K562 (cell line): ENCODE measurements around the gene LTBP1. TPM values are rescaled to one million over a fixed set of nuclear protein-coding genes. Genes with fewer than 3 reads are reported as not detected.

Experiments used
- ATAC-seq: fragments of 200-7000 bp; cut with Tn5 transposase; 3 replicates; pipeline ENCODE4 v1.9.1; 2020; ENCODE audit warnings: moderate library complexity
- BruUV-seq: library from RNA; stranded (reverse); fragments of 400-500 nt; replicated peaks from 2 replicates; lab custom pipeline; 2021; lab: Mats Ljungman, UMichigan
- CTCF ChIA-PET: fragments of 300-600 bp; formaldehyde crosslinking; extraction: SDS; loops from one replicate; lab custom pipeline; 2021; ENCODE audit warnings: low intra/inter-chr PET ratio; lab: Yijun Ruan, JAX
- POLR2A ChIA-PET: fragments of 300-600, 350-650 bp; sonication (Branson Sonifier 250); formaldehyde crosslinking; extraction: SDS; loops from one replicate; lab custom pipeline; 2021; ENCODE audit warnings: antibody characterized with exemption, inconsistent platforms; lab: Yijun Ruan, JAX
- DNase-seq, 4 experiments: peaks; one replicate each; pipeline versions ENCODE4 v3.0.0 to v3.0.0-alpha.2; 2011 to 2018; ENCODE audit warnings: low spot score in 3 of 4, mixed read lengths in 3 of 4; ENCODE audit errors: extremely low read depth in 1 of 4
- FAIRE-seq: peaks from 2 replicates; lab custom pipeline; 2011; peaks lifted over from hg19 to GRCh38; lab: Jason Lieb, UNC
- H2AFZ ChIP-seq: 2 replicates; pipeline ENCODE4 v1.6.0; 2011; ENCODE audit warnings: low read depth, low read length, control low read depth, inconsistent platforms
- H3K27ac ChIP-seq: fragments of 200-600 bp; 3 replicates; pipeline ENCODE4 v1.8.0; 2011; ENCODE audit warnings: low read depth, mild to moderate bottlenecking, control low read depth, inconsistent platforms, low read length, moderate library complexity, mixed read lengths; ENCODE audit errors: extremely low read depth
- H3K27me3 ChIP-seq, 2 experiments: fragments of 300-600 bp in 1 of 2; 2 replicates in 1 of 2; 3 replicates in 1 of 2; pipeline versions ENCODE4 v1.6.0 to v1.8.0; 2011; ENCODE audit warnings: inconsistent platforms in 2 of 2, low read length in 2 of 2, mild to moderate bottlenecking in 1 of 2, mixed read lengths in 1 of 2, moderate library complexity in 1 of 2; ENCODE audit not compliant: control insufficient read depth in 2 of 2, insufficient read depth in 2 of 2
- H3K36me3 ChIP-seq: fragments of 300-600 bp; 3 replicates; pipeline ENCODE4 v1.8.0; 2011; ENCODE audit warnings: mild to moderate bottlenecking, low read length, inconsistent platforms; ENCODE audit not compliant: control insufficient read depth, insufficient read depth
- H3K4me1 ChIP-seq, 2 experiments: fragments of 200-600 bp in 1 of 2; replicated peaks in 1 of 2; 2 replicates in 1 of 2; 3 replicates in 1 of 2; pipeline versions ENCODE4 v1.5.1 to v1.8.0; 2011; ENCODE audit warnings: inconsistent platforms in 2 of 2, low read length in 2 of 2, mild to moderate bottlenecking in 1 of 2, mixed read lengths in 1 of 2, moderate library complexity in 1 of 2; ENCODE audit not compliant: control insufficient read depth in 2 of 2, insufficient read depth in 2 of 2
- H3K4me2 ChIP-seq: 2 replicates; pipeline ENCODE4 v1.6.1; 2011; ENCODE audit warnings: low read length, control low read depth, inconsistent platforms, mixed read lengths; ENCODE audit not compliant: insufficient read depth
- H3K4me3 ChIP-seq: fragments of 200-600 bp; sonication (generic), shearing (Covaris generic); 2 replicates; pipeline ENCODE4 v1.5.1; 2016; ENCODE audit warnings: control low read depth, inconsistent platforms
- H3K79me2 ChIP-seq: fragments of 200-600 bp; 3 replicates; pipeline ENCODE4 v1.8.0; 2011; ENCODE audit warnings: low read length, inconsistent platforms; ENCODE audit not compliant: control insufficient read depth, insufficient read depth
- H3K9ac ChIP-seq, 2 experiments: 2 replicates each; pipeline versions ENCODE4 v1.6.0 to v1.6.1; 2011; ENCODE audit warnings: low read depth in 2 of 2, low read length in 2 of 2, control low read depth in 1 of 2, inconsistent platforms in 1 of 2, mild to moderate bottlenecking in 1 of 2, mixed read lengths in 1 of 2; ENCODE audit not compliant: insufficient read depth in 1 of 2
- H3K9me1 ChIP-seq: one replicate; pipeline ENCODE4 v1.6.0; 2011; ENCODE audit warnings: inconsistent platforms, mild to moderate bottlenecking, low read length, moderate library complexity; ENCODE audit not compliant: control insufficient read depth, insufficient read depth
- H3K9me3 ChIP-seq: replicated peaks from 2 replicates; pipeline ENCODE4 v1.5.1; 2011; ENCODE audit warnings: low read depth, low read length, inconsistent platforms; ENCODE audit not compliant: control insufficient read depth, insufficient read depth
- H4K20me1 ChIP-seq: replicated peaks from 2 replicates; pipeline ENCODE4 v1.6.1; 2011; ENCODE audit warnings: low read length, inconsistent platforms, mixed read lengths; ENCODE audit not compliant: control insufficient read depth, insufficient read depth
- CHD7 ChIP-seq: fragments of 200-600 bp; sonication (generic); IDR thresholded peaks from one replicate; pipeline ENCODE4 v1.6.1; 2012; ENCODE audit warnings: mild to moderate bottlenecking, low read depth, low read length, inconsistent platforms
- GATAD2A ChIP-seq: fragments of 450-650 bp; IDR thresholded peaks from 2 replicates; pipeline ENCODE4 v1.6.1; 2017
- KAT7 ChIP-seq: sonication (generic); formaldehyde crosslinking; IDR thresholded peaks from 2 replicates; pipeline ENCODE4 v1.8.0; 2022; ENCODE audit warnings: missing genetic modification reagents, mild to moderate bottlenecking, borderline replicate concordance
- WGBS: fragments of 100-300 bp; shearing (Covaris generic); methylation state at CpG from one replicate; pipeline ENCODE4 v1.1.6; 2016; ENCODE audit warnings: low coverage, mixed read lengths; ENCODE audit not compliant: insufficient coverage; ENCODE audit errors: missing lambda C conversion rate; 5-methylcytosine and 5-hydroxymethylcytosine counted together
- in situ Hi-C: fragments of 300-500 bp; cut with MboI; formaldehyde crosslinking; loops from 4 replicates; pipeline ENCODE4 v1.15.0; 2018; ENCODE audit warnings: inconsistent platforms, mixed read lengths
- intact Hi-C: fragments of 100-400 bp; cut with micrococcal nuclease; formaldehyde crosslinking; loops from 2 replicates; pipeline ENCODE4 v1.14.2; 2022
- polyA plus RNA-seq, 8 experiments: library from polyadenylated mRNA; depleted of rRNA in 4 of 8; stranded (reverse) in 5 of 8; unstranded in 3 of 8; fragments of >200 nt; fragmentation: Nextera tagmentation in 2 of 8; fragmentation: Illumina TruSeq in 1 of 8; extraction: Ambion mirVana in 2 of 8; extraction: Trizol in 1 of 8; gene quantifications; 2 replicates each; pipeline versions ENCODE4 v1.2.1 to v1.2.3, GENCODE V29; 2011 to 2014; ENCODE audit warnings: inconsistent platforms in 1 of 8, missing spikeins in 1 of 8
- total RNA-seq, 7 experiments: library from RNA; depleted of rRNA in 6 of 7; stranded (reverse); fragments of >200 nt in 6 of 7; fragmentation: Illumina TruSeq in 2 of 7; extraction: Trizol in 2 of 7; gene quantifications; 2 replicates each; pipeline versions ENCODE4 v1.2.1 to v1.2.3, GENCODE V29; 2011 to 2021; ENCODE audit warnings: low replicate concordance in 1 of 7
- TF ChIP-seq, protein P1 (sequence below): sonication (generic); formaldehyde crosslinking; IDR thresholded peaks from 2 replicates; pipeline ENCODE4 v1.8.0; 2023; ENCODE audit warnings: mild to moderate bottlenecking, missing genetic modification reagents
- TF ChIP-seq, protein P2 (sequence below), 3 experiments: fragments of 200-800 bp in 1 of 3; sonication (Bioruptor generic) in 1 of 3; sonication (generic) in 1 of 3; formaldehyde crosslinking in 1 of 3; IDR thresholded peaks; 2 replicates each; pipeline versions ENCODE4 v1.6.1 to v1.8.0; 2016 to 2022; ENCODE audit warnings: mild to moderate bottlenecking in 2 of 3, missing compliant biosample characterization in 2 of 3, missing genetic modification characterization in 2 of 3, missing genetic modification reagents in 1 of 3

LTBP1 gene
- total and polyA plus RNA-seq, 9 of the 15 experiments (the other 6 are each of a cell fraction or from before 2014, with no cell fraction given): 3.6 to 16.4 (median 8.5) TPM

DNA sequence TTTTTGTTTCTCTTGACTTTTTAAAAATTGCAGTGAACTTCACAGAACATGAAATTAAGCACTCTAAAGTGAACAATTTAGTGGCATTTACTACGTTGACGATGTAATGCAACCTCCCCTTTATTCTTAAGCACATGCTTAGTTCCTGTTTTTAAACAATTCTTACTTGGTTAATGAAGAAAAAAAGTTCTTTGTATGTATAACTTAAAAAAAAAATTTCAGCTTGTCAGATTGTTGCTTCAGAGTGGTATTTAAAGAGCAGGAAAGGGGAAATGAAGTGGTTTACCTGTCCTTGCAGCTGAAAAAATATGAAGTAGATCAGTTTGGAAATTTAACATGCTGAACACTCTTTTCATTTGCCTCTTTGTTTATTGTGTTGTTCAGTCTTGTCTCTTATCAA is 434.0 kb downstream of the LTBP1 start:
- Histone ChIP-seq H3K79me2 (no peaks in the 10 kb centered on the region), H3K27me3 (no peaks in the 10 kb centered on the region; a peak in 1 of 5 replicates), H3K27ac (no peak overlapping the region), H3K4me3 (no peak overlapping the region), H3K9ac (no peak overlapping the region), H3K36me3 (no peaks in the 10 kb centered on the region), H3K4me2 (no peak overlapping the region), H2AFZ (no peak overlapping the region), H3K9me1 (no peaks in the 10 kb centered on the region), H4K20me1 (no peaks in the 10 kb centered on the region), H3K9me3 (no peaks in the 10 kb centered on the region), H3K4me1 (no peaks in the 10 kb centered on the region)
- DNase-seq (no peak), ATAC-seq (no peak), FAIRE-seq (no peak)
- intact Hi-C loops: no loop called here
- ChIA-PET POLR2A (interaction anchor here (0.6 kb wide), 1 partner anchor 413 kb away, joined by 3 read pairs; no protein-coding TSS in a partner anchor), CTCF (interaction anchor here (1.1 kb wide), 1 partner anchor 608 kb away, joined by 3 read pairs; no protein-coding TSS in a partner anchor)
- WGBS: 9% methylated on average over 2 of the region's 2 CpGs
- BruUV-seq: no TSS peak
- in situ Hi-C loops: loop anchor here (25.0 kb wide), 1 partner anchor 1668 kb away; no protein-coding TSS in a partner anchor
- TF ChIP-seq, protein P1, sequence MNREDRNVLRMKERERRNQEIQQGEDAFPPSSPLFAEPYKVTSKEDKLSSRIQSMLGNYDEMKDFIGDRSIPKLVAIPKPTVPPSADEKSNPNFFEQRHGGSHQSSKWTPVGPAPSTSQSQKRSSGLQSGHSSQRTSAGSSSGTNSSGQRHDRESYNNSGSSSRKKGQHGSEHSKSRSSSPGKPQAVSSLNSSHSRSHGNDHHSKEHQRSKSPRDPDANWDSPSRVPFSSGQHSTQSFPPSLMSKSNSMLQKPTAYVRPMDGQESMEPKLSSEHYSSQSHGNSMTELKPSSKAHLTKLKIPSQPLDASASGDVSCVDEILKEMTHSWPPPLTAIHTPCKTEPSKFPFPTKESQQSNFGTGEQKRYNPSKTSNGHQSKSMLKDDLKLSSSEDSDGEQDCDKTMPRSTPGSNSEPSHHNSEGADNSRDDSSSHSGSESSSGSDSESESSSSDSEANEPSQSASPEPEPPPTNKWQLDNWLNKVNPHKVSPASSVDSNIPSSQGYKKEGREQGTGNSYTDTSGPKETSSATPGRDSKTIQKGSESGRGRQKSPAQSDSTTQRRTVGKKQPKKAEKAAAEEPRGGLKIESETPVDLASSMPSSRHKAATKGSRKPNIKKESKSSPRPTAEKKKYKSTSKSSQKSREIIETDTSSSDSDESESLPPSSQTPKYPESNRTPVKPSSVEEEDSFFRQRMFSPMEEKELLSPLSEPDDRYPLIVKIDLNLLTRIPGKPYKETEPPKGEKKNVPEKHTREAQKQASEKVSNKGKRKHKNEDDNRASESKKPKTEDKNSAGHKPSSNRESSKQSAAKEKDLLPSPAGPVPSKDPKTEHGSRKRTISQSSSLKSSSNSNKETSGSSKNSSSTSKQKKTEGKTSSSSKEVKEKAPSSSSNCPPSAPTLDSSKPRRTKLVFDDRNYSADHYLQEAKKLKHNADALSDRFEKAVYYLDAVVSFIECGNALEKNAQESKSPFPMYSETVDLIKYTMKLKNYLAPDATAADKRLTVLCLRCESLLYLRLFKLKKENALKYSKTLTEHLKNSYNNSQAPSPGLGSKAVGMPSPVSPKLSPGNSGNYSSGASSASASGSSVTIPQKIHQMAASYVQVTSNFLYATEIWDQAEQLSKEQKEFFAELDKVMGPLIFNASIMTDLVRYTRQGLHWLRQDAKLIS (CRISPR knock-in tag): no peak
- TF ChIP-seq KAT7 (no peak), CHD7 (no peak), GATAD2A (no peak)
- TF ChIP-seq, protein P2, sequence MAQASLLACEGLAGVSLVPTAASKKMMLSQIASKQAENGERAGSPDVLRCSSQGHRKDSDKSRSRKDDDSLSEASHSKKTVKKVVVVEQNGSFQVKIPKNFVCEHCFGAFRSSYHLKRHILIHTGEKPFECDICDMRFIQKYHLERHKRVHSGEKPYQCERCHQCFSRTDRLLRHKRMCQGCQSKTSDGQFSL (CRISPR knock-in tag; IDR thresholded peaks at IDR 0.05): no peak
- TF ChIP-seq, protein P2 (tag; IDR thresholded peaks at IDR 0.05): no peak
